ENCODE data around the gene L2HGDH. TPM values are rescaled to one million over a fixed set of nuclear protein-coding genes. Genes with fewer than 3 reads are reported as not detected.

Gene L2HGDH
- total RNA-seq, 1 experiment from 2014 or later = 24.0 TPM

DNA sequence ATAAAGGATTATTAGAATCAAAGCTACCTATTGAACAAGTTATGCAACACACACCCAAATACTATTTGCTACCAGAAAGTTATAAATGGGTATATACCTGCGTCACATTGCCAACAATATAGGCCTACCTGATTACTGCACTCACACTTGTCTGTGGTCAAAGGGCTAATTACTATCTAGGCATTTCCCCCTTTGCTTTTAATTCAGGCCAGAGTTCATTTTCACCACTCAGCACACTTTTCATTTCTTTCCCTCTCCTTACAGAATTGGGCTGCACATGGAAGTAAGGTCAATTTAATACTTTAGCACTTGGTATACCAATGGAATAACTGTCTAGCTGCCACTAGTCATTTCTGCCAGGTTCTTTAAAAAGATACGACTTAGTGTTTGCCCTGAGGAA lies 82.3 kb downstream of the L2HGDH start:
- TF ChIP-seq, protein P1, sequence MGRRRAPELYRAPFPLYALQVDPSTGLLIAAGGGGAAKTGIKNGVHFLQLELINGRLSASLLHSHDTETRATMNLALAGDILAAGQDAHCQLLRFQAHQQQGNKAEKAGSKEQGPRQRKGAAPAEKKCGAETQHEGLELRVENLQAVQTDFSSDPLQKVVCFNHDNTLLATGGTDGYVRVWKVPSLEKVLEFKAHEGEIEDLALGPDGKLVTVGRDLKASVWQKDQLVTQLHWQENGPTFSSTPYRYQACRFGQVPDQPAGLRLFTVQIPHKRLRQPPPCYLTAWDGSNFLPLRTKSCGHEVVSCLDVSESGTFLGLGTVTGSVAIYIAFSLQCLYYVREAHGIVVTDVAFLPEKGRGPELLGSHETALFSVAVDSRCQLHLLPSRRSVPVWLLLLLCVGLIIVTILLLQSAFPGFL (CRISPR knock-in tag; IDR thresholded peaks at IDR 0.05; ENCODE audit: borderline replicate concordance) = no peak
- no peak for TF ChIP-seq GTF2I (CRISPR knock-in tag; conservative IDR thresholded peaks at IDR 0.05)
- no peak for TF ChIP-seq JUN (CRISPR knock-in tag; IDR thresholded peaks at IDR 0.05)
- TF ChIP-seq, protein P2, sequence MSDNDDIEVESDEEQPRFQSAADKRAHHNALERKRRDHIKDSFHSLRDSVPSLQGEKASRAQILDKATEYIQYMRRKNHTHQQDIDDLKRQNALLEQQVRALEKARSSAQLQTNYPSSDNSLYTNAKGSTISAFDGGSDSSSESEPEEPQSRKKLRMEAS (CRISPR knock-in tag; IDR thresholded peaks at IDR 0.05) = no peak
- TF ChIP-seq ZNF263 (CRISPR knock-in tag; IDR thresholded peaks at IDR 0.05; ENCODE audit: low read depth) = no peak
- TF ChIP-seq, protein P3, sequence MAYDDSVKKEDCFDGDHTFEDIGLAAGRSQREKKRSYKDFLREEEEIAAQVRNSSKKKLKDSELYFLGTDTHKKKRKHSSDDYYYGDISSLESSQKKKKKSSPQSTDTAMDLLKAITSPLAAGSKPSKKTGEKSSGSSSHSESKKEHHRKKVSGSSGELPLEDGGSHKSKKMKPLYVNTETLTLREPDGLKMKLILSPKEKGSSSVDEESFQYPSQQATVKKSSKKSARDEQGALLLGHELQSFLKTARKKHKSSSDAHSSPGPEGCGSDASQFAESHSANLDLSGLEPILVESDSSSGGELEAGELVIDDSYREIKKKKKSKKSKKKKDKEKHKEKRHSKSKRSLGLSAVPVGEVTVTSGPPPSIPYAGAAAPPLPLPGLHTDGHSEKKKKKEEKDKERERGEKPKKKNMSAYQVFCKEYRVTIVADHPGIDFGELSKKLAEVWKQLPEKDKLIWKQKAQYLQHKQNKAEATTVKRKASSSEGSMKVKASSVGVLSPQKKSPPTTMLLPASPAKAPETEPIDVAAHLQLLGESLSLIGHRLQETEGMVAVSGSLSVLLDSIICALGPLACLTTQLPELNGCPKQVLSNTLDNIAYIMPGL (CRISPR knock-in tag; IDR thresholded peaks at IDR 0.05) = no peak
- TF ChIP-seq, protein P4, sequence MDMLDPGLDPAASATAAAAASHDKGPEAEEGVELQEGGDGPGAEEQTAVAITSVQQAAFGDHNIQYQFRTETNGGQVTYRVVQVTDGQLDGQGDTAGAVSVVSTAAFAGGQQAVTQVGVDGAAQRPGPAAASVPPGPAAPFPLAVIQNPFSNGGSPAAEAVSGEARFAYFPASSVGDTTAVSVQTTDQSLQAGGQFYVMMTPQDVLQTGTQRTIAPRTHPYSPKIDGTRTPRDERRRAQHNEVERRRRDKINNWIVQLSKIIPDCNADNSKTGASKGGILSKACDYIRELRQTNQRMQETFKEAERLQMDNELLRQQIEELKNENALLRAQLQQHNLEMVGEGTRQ (CRISPR knock-in tag; IDR thresholded peaks at IDR 0.05) = no peak
- TF ChIP-seq EMX1 (CRISPR knock-in tag; IDR thresholded peaks at IDR 0.05) = no peak
- TF ChIP-seq, protein P5, sequence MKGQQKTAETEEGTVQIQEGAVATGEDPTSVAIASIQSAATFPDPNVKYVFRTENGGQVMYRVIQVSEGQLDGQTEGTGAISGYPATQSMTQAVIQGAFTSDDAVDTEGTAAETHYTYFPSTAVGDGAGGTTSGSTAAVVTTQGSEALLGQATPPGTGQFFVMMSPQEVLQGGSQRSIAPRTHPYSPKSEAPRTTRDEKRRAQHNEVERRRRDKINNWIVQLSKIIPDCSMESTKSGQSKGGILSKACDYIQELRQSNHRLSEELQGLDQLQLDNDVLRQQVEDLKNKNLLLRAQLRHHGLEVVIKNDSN (CRISPR knock-in tag; IDR thresholded peaks at IDR 0.05) = no peak
- no peak for TF ChIP-seq OVOL2 (CRISPR knock-in tag; IDR thresholded peaks at IDR 0.05; ENCODE audit: borderline replicate concordance)
- no peak overlapping the region for H3K27ac Mint-ChIP-seq
- POLR2A ChIA-PET = no interaction called here
- peak overlapping the region; percentile 4 for H3K4me3 Mint-ChIP-seq
- CTCF ChIA-PET = no interaction called here
- H3K4me1 Mint-ChIP-seq = peaks cover 36% of the 10 kb centered on the region
- H3K27me3 Mint-ChIP-seq (ENCODE audit: low read depth) = no peaks in the 10 kb centered on the region
- H3K36me3 Mint-ChIP-seq = peaks cover 8% of the 10 kb centered on the region
- peaks cover 8% of the 10 kb centered on the region for H3K9me3 Mint-ChIP-seq
- DNase-seq (ENCODE audit: low spot score) (no peak), ATAC-seq (no peak)

DNA sequence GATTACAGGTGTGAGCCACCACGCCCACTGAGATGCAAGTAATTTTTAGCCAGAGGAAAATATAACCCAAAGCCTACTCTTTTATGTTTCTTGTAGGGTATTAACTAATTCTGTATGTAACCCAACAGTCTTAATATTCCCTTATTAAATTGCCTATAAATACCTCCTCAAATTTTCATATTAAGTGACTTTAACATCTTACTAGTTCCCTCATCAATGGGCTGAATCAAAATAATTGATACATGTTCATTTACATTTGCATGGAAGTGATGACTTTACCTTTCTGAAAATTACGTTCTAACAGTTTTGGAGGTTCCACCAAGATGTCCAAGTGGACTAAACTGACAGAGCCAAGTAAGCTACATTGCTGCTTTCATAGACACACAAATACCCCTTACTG lies 83.7 kb downstream of the L2HGDH start:
- Mint-ChIP-seq H3K27ac (no peak overlapping the region), H3K4me3 (no peak overlapping the region), H3K4me1 (peaks cover 36% of the 10 kb centered on the region), H3K9me3 (peaks cover 8% of the 10 kb centered on the region), H3K27me3 (ENCODE audit: low read depth) (no peaks in the 10 kb centered on the region), H3K36me3 (peaks cover 8% of the 10 kb centered on the region)
- POLR2A ChIA-PET = no interaction called here
- ATAC-seq (no peak), DNase-seq (ENCODE audit: low spot score) (no peak)
- CTCF ChIA-PET = interaction anchor here (0.6 to 1.1 kb wide), 2 partner anchors 9 to 11 kb away, joined by 3 read pairs; no protein-coding TSS in a partner anchor
- TF ChIP-seq ZNF396 (CRISPR knock-in tag; IDR thresholded peaks at IDR 0.05; ENCODE audit: borderline replicate concordance) = no peak
- TF ChIP-seq, protein P6, sequence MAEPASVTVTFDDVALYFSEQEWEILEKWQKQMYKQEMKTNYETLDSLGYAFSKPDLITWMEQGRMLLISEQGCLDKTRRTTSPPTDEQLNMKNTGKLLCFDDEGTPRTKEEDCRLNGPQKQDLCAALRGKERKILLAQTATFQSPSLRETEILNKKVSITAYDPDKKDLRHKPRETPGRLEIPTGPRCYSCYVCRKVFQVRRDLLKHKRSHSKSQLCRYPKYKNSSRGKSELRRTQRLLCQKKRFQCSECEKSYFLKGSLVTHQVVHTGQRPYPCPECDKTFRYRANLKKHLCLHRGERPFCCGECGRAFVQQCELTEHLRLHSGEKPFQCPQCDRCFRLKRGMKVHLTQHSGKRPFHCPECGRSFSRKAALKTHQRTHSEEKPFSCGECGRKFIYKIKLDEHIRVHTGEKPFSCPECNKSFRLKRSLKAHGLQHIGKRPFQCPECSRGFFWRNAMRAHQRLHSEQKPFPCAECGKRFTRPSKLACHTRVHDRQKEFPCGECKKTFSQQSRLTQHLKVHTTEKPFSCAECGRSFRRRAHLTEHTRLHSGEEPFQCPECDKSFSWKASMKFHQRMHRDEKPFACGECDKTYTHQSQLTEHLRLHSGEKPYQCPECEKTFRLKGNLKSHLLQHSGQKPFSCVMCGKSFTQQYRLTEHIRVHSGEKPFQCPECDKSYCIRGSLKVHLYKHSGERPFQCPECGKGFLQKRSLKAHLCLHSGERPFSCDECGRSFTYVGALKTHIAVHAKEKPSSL (CRISPR knock-in tag; conservative IDR thresholded peaks at IDR 0.05) = no peak
- TF ChIP-seq, protein P7, sequence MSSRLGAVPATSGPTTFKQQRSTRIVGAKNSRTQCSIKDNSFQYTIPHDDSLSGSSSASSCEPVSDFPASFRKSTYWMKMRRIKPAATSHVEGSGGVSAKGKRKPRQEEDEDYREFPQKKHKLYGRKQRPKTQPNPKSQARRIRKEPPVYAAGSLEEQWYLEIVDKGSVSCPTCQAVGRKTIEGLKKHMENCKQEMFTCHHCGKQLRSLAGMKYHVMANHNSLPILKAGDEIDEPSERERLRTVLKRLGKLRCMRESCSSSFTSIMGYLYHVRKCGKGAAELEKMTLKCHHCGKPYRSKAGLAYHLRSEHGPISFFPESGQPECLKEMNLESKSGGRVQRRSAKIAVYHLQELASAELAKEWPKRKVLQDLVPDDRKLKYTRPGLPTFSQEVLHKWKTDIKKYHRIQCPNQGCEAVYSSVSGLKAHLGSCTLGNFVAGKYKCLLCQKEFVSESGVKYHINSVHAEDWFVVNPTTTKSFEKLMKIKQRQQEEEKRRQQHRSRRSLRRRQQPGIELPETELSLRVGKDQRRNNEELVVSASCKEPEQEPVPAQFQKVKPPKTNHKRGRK (CRISPR knock-in tag; IDR thresholded peaks at IDR 0.05; ENCODE audit: borderline replicate concordance) = no peak
- TF ChIP-seq, protein P8, sequence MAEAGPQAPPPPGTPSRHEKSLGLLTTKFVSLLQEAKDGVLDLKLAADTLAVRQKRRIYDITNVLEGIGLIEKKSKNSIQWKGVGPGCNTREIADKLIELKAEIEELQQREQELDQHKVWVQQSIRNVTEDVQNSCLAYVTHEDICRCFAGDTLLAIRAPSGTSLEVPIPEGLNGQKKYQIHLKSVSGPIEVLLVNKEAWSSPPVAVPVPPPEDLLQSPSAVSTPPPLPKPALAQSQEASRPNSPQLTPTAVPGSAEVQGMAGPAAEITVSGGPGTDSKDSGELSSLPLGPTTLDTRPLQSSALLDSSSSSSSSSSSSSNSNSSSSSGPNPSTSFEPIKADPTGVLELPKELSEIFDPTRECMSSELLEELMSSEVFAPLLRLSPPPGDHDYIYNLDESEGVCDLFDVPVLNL (CRISPR knock-in tag; IDR thresholded peaks at IDR 0.05; ENCODE audit: borderline replicate concordance, low read depth) = no peak
- TF ChIP-seq ZNF416 (CRISPR knock-in tag; IDR thresholded peaks at IDR 0.05) = no peak
- no peak for TF ChIP-seq TCF7 (CRISPR knock-in tag; IDR thresholded peaks at IDR 0.05; ENCODE audit: low read depth)
- no peak for TF ChIP-seq ZNF121 (CRISPR knock-in tag; IDR thresholded peaks at IDR 0.05)
- TF ChIP-seq, protein P5 (CRISPR knock-in tag; IDR thresholded peaks at IDR 0.05) = no peak
- no peak for TF ChIP-seq FOXK1 (CRISPR knock-in tag; IDR thresholded peaks at IDR 0.05)
- TF ChIP-seq, protein P9, sequence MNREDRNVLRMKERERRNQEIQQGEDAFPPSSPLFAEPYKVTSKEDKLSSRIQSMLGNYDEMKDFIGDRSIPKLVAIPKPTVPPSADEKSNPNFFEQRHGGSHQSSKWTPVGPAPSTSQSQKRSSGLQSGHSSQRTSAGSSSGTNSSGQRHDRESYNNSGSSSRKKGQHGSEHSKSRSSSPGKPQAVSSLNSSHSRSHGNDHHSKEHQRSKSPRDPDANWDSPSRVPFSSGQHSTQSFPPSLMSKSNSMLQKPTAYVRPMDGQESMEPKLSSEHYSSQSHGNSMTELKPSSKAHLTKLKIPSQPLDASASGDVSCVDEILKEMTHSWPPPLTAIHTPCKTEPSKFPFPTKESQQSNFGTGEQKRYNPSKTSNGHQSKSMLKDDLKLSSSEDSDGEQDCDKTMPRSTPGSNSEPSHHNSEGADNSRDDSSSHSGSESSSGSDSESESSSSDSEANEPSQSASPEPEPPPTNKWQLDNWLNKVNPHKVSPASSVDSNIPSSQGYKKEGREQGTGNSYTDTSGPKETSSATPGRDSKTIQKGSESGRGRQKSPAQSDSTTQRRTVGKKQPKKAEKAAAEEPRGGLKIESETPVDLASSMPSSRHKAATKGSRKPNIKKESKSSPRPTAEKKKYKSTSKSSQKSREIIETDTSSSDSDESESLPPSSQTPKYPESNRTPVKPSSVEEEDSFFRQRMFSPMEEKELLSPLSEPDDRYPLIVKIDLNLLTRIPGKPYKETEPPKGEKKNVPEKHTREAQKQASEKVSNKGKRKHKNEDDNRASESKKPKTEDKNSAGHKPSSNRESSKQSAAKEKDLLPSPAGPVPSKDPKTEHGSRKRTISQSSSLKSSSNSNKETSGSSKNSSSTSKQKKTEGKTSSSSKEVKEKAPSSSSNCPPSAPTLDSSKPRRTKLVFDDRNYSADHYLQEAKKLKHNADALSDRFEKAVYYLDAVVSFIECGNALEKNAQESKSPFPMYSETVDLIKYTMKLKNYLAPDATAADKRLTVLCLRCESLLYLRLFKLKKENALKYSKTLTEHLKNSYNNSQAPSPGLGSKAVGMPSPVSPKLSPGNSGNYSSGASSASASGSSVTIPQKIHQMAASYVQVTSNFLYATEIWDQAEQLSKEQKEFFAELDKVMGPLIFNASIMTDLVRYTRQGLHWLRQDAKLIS (CRISPR knock-in tag; IDR thresholded peaks at IDR 0.05; ENCODE audit: borderline replicate concordance) = no peak
- no peak for TF ChIP-seq CREB1 (CRISPR knock-in tag; IDR thresholded peaks at IDR 0.05)

All from WTC11 (cell line).